Stimulated activated CD4-positive, alpha-beta T cell treated with anti-CD3 and anti-CD28 coated beads, TNF-alpha, amount 100 ng/mL, for 4 hours (primary cell): ENCODE measurements around the gene MYL6B.

Experiments
- DNase-seq, 3 experiments: peaks; one replicate each; pipeline ENCODE4 v3.0.0-alpha.2; 2020; ENCODE audit warnings: low read depth in 3 of 3

The MYL6B gene

DNA sequence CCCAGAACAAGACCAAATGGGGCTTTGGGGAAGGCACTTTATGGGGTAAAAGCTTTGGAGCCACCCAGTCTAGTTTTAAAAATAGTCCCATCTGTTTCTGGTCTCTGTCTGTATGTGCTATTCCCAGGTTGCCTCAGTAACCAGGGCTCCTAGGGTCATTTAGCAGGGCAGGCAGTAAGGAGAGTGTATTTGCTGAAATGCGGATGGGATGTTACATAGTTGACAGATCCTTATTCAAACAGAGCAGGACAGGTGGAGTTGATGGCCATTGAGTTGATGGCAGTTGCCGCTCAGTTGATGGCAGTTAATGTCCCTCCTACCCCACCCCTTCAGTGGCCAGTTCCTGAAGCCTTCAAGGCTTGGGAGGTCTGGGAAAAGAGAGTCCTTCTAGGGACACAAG is 29.8 kb upstream of the MYL6B start:
- DNase-seq = no peak

DNA sequence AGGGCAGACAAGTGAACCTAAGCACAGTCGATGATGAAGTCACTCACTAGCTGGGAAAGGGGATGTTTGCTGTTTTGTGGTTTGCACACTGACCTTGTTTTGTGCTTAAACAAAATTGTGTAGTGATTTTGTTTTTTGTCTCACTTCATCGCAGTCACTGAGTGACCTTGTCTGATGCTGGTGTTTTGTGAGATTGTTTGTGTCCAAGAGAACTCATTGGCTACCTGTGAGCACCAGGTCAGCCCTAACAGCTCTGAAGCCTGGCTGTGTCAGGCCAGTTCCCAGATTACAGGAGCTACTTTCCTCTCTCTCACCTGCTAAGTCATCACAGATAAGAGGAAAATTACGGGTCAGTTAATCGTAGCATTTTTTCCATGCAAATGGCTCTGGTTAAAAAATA is 28.3 kb upstream of the MYL6B start:
- DNase-seq = no peak

DNA sequence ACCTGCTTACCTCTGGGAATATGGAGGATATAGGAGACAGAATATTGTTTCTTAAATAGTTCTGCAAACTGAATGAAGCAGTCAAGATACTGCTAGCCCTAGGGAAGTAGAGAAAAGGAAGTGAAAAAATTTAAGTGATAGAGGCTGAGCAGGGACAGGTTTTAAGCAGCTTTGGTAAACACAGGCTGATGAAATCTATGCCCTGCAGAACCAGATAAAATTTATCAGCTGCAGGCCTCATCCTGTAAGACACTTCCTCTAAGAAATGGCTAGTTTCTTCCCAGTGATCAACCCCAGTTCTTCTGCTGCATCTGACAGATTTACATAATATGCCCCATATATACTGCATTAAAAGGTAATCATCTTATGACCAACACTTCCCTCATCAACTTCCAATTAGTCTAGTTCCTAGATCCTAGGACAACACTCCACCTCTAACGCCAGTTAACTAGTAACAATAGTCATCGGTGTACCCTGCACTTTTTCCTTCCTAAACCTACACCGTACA is 25.6 kb upstream of the MYL6B start:
- DNase-seq = no peak

DNA sequence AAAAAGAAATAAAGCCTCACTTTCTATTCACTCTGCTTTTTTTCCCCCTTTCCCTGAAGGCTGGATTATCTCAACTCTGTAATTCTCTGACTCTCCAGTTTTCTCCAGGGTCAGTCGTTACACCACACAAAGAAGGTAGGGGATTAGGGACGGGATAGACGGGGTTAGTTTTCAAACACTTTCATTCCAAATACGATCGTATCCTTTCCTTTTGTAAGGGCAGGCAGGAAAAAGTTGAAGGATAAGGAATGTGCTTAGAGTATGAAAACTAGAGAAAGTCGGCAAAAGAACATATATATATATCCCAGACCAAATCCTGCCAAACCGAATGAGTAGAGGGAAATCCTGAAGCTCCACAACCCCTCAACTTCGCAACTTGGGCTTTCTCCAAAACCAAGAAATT is 24.9 kb upstream of the MYL6B start:
- DNase-seq = no peak

DNA sequence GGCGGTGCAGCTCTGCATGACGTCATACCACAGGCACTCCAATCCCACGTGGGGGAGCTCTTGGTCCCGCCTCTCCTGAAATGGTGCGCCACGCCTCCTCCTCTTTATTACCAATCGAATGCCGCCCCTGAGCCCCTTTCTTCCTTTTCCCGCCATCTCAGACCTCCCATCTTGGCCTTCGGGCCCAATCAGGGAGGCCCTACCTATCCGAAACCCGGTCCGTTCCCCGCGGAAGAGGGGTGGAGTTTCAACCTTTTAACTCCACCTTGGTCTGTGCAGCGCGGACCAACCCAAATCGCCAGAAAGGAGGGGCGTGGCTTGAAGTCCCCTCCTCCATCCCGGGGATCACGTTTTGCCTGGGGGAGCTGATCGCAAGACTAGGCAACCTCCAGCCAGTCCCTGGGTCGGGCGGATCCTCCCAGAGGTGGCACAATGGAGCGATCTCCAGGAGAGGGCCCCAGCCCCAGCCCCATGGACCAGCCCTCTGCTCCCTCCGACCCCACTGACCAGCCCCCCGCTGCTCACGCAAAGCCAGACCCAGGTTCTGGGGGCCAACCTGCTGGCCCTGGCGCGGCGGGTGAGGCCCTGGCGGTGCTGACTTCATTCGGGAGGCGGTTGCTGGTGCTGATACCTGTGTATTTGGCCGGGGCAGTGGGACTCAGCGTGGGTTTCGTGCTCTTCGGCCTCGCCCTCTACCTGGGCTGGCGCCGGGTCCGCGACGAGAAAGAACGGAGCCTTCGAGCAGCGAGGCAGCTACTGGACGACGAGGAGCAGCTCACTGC is 24.3 kb upstream of the MYL6B start, which contains the start of gene ESYT1:
Gene ESYT1 (plus strand): TSS at position 380 of the 782 bp plus-strand sequence. CDS start 53 bp downstream, at position 433.
- DNase-seq = peak; percentile 79 to 97 (median 92)

DNA sequence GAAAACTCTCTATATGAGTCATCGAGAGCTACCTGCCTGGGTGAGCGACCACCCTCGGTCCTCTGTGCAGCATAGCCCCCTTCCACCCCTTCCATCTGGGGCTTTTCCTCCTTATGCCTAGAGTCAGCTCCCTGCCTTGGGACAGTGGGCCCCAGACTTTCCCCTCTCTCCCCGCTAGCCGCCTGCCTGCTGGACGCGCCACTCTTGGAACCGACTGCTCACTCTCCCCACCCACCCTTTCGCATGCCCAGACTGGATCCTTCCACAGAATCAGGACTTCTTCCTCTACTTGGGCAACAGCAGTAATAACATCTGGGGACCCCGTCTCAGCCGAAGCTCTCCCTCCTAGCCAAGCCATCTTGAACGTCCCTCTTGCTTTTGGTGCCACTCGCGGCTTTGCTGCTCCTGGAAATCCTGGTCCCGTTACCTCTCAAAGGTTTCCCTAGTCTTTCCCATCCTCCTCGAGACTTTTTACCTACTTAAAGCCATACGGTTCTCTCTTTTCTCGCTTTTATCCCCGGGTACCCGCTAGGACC is 23.6 kb upstream of the MYL6B start:
- DNase-seq = no peak

DNA sequence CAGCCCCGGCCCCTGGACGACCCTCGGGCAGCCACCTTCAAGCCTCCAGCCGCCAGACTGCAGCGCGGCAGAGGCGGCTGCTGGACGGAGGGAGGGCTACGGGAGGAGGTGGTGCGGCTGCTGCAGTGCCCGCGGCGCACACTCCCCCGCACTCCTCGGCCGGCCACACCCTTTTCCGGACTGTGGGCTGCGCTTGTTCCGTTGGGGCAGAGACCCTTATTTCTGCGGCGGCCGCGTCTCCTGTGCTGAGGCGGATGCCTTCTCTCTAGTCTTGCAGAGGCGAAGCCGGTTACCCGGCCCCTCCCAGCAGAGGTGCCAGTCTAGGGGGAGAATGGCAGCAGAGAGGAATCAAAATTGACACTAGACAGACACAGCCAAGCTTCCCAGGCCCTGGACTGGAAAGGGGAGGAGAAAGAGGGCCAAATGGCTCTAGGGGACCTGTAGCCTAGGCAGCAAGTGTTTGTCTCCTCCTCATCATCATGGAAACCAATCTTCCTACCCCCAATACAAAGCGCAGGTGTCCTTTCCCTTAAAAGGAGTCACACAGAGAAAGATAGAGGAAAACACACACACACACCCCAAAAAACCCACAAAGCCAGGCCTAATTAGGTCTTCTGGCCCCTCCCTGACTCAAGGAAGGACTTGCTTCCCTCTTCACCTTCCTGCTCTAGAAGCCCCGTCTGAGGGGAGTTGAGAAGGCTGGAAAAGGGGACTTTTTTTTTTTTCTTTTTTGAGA is 23.0 kb upstream of the MYL6B start:
- DNase-seq = peak; percentile 35 to 53 (median 38)

DNA sequence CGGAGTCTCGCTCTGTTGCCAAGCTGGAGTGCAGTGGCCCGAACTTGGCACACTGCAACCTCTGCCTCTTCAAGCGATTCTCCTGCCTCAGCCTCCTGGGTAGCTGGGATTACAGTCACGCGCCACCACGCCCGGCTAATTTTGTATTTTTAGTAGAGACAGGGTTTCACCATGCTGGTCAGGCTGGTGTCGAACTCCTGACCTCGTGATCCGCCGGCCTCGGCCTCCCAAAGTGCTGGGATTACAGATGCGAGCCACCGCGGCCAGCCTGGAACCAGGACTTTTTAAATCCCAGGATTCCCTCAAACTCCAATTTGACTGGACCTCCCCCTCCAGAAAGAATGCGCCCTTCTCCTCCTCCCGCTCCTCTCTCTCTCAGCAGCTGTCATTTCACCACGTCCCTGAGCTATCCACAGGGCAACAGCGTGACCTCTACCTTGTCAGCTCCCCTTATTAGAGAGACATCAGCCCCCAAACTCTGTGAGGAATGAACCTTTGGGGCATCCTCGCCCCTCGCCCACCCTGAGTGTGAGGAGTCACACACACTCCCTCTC is 22.4 kb upstream of the MYL6B start:
- DNase-seq = no peak

DNA sequence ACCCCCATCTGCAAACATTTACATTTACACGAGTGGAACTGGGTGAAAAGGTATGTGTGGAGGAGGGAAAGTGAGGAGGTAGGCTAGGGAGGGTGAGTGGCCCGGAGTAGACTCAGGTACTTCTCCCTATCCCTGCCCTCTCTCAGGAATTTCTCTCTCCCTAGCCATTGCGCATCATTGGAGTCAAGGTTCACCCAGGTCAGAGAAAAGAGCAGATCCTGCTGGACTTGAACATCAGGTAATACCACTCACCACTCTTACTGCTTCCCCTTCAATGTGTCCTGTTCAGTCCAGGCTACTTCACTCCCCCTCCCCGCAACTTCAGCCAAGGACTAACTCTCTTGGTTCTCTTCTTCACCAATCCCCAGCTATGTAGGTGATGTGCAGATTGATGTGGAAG is 21.5 kb upstream of the MYL6B start:
- no peak for DNase-seq

DNA sequence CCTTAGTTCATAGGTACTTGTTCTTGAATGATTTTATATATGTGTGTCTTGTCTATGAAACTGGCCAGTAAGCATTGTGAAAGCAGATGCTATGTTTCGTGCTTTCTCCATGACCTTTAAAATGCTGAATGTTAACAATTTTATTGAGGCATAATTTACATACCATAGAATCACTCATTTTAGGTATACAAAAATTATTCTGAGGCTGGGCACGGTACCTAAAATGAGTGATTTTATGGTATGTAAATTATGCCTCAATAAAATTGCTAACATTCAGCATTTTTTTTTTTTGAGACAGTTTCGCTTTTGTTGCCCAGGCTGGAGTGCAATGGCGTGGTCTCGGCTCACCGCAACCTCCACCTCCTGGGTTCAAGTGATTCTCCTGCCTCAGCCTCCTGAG is 17.5 kb upstream of the MYL6B start:
- no peak for DNase-seq

DNA sequence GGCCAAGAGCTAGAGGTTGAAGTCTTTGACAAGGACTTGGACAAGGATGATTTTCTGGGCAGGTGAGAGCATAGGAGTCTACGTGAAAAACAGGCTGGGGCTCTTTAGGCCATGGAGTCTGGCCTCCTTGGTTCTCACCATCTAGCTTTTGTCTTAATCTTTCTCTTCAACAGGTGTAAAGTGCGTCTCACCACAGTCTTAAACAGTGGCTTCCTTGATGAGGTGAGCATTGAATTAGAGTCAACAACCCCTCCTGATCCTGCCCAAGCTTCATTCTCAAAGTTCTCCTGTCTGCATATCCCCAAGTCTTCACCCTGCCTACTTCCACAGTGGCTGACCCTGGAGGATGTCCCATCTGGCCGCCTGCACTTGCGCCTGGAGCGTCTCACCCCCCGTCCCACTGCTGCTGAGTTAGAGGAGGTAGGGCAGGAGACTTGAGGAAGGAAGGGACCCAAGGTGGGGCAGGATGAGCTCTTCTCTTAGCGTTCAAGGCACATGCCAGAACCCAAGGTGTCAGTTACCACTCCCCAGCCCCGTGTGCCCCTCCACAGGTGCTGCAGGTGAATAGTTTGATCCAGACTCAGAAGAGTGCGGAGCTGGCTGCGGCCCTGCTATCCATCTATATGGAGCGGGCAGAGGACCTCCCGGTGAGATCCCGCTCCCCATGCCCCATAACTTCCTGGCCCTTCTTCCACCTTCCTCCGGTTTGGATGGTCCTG is 14.4 kb upstream of the MYL6B start:
- no peak for DNase-seq

DNA sequence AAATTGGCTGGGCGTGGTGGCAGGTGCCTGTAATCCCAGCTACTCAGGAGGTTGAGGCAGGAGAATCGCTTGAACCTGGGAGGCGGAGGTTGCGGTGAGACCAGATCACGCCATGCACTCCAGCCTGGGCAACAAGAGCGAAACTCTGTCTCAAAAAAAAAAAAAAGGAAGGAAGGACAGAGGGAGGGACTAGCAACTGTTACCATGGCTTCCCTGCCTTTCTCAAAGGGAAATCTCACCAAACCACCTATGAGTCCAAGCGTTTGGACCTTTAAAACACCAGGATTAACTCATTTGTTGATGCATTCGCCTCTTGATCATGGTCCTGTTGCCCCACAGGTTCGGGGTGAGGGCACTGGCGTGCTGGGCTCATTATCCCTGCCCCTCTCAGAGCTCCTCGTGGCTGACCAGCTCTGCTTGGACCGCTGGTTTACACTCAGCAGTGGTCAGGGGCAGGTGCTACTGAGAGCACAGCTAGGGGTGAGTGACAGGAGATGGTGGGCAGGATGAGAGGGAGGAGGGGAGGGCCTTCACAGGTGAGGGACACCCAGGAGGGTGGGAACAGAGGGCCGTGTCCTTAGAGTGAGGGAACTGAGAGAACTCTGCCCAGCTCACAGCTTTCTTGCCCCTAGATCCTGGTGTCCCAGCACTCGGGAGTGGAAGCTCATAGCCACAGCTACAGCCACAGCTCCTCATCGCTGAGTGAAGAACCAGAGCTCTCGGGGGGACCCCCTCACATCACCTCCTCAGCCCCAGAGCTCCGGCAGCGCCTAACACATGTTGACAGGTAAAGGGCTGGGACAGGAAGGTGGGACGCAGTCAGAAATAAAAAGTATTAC is 10.2 kb upstream of the MYL6B start:
- no peak for DNase-seq

DNA sequence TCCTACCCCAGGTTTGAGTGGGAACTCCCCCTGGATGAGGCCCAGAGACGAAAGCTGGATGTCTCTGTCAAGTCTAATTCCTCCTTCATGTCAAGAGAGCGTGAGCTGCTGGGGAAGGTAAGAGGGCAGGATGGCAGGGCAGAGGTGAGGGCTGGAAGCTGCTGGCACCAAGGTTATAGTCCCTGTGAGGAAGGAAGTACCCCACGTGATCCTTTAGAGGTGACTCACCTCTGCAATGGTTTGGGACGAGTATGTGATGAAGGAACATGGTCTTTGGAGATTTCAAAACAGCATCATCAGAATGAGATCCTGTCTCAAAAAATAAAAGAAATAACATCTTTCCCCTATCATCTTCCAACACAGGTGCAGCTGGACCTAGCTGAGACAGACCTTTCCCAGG is 9.2 kb upstream of the MYL6B start:
- DNase-seq = no peak

DNA sequence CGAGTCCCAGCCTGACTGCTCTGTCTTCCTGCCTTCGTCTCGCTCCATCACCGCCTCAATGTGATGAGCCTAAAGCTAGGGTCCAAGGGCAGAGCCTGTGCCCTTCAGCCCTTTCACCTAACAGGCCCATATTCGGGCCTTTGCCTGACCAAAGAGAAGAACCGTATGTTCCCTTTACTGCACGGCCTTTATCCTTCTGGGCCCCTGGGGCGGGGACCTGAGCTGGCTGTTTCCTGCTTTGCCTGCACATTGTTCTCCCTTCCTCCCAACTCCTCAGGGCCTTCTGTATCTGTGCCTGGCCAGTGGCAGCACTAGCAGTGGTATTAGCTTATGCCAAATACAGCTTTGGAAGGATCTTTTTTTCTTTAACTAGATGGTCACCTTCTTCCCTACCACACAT is 8.5 kb upstream of the MYL6B start:
- DNase-seq = no peak

DNA sequence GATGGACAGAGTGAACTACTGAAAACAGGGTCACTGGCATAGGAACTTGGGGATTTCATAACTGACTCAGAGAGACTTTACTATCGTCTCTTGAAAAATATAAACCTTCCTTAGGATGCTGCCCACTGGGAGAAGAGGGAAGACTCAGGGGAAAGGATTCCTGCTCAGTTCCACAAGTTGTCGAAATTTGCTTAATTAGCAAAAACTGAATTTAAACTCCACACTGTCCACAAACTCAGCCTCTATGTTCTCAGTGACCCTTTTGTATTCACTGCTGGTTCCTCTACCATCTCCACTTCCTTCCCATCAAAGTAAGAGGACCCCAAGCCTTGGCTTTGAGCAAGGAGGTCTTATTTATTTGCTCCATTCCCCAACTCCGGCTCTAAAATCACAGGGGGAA is 7.2 kb upstream of the MYL6B start:
- no peak for DNase-seq

DNA sequence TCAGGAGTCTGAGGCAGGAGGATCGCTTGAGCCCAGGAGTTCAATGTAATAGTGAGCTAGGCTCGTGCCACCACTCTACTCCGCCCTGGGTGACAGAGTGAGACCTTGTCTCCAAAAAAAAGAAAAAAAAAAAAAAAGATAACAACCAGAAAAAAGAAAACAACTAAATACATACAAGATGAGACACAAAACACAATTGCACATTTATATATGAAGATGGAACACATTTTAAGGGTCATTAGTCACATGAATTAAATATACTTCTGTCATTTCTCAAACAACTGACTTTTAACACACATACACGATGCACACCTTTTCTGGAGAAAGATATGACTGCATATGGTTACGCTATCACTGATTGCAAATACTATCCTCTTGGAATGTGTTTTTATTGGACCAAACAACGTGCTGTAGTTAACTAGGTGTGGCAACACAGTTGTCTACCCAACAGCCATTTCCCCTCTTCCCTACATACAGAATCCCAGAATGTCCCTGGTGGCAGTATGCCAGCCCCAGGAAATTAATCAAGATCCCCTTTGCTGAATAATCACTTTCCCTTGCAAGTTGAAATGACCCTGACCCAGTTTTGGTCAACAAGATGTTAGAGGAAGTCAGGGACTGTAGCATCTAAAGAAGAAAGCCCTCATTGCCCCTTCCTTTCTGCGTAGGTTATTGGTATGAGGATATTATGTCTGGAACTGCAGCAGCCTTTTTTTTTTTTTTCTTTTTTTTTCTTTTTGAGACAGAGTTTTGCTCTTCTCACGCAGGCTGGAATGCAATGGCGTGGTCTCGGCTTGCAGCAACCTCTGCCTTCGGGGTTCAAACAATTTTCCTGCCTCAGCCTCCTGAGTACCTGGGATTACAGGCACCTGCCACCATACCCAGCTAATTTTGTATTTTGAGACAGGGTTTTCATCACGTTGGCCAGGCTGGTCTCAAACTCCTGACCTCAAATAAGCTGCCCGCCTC is 5.6 kb upstream of the MYL6B start:
- DNase-seq = no peak

DNA sequence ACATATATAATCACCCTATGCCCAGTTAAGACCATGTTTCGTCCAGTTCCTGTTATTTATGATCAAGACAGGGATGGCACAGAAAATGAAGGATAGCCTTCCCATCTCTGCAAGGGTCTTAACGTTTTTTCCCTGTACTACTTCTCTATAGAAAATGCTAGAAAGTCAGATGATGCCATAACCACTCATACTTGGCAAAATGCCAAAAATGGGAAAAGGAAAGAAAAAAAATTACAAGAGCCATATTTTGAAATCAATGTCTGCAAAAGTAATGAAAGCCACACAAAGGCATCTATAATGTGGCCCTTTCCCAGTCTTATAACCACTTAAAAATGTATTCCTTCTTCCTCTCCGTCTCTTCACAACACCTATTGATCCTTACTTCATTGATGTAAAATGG is 1.8 kb upstream of the MYL6B start:
- no peak for DNase-seq

DNA sequence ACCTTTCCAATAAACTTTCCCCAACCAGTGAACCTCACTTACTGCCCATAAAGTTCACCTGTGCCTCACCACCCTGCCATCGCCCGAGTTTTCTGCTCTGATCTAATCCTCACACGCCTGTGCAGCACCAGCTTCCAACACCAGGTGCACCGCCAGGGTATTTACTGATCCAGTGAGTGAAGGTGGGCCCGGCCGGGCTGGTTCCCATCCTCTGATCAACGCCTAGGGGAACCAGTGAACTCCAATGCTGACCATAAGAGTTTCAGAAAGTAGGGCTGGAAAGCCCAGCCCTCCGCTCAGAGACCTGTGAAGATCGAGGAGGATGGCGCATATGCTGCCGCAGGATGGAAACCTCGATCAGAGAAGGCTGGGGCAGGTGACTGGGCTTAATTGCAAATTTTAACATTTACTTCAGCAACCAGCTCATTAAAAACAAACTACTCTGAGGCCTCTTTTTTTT is 685 bp upstream of the MYL6B start:
- DNase-seq = peak; percentile 36 to 53 (median 42)
